K562 (cell line): ENCODE data around the gene RPP25. TPM values are rescaled to one million over a fixed set of nuclear protein-coding genes. Genes with fewer than 3 reads are reported as not detected.

Experiments
- ATAC-seq: fragments of 200-7000 bp; cut with Tn5 transposase; 3 replicates; pipeline ENCODE4 v1.9.1; 2020; ENCODE audit warnings: moderate library complexity
- BruUV-seq: library from RNA; stranded (reverse); fragments of 400-500 nt; replicated peaks from 2 replicates; lab custom pipeline; 2021; lab: Mats Ljungman, UMichigan
- CTCF ChIA-PET: fragments of 300-600 bp; formaldehyde crosslinking; extraction: SDS; loops from one replicate; lab custom pipeline; 2021; ENCODE audit warnings: low intra/inter-chr PET ratio; lab: Yijun Ruan, JAX
- POLR2A ChIA-PET: fragments of 300-600, 350-650 bp; sonication (Branson Sonifier 250); formaldehyde crosslinking; extraction: SDS; loops from one replicate; lab custom pipeline; 2021; ENCODE audit warnings: antibody characterized with exemption, inconsistent platforms; lab: Yijun Ruan, JAX
- DNase-seq, 4 experiments: peaks; one replicate each; pipeline versions ENCODE4 v3.0.0 to v3.0.0-alpha.2; 2011 to 2018; ENCODE audit warnings: low spot score in 3 of 4, mixed read lengths in 3 of 4; ENCODE audit errors: extremely low read depth in 1 of 4
- FAIRE-seq: peaks from 2 replicates; lab custom pipeline; 2011; peaks lifted over from hg19 to GRCh38; lab: Jason Lieb, UNC
- H2AFZ ChIP-seq: 2 replicates; pipeline ENCODE4 v1.6.0; 2011; ENCODE audit warnings: low read depth, low read length, control low read depth, inconsistent platforms
- H3K27ac ChIP-seq: fragments of 200-600 bp; 3 replicates; pipeline ENCODE4 v1.8.0; 2011; ENCODE audit warnings: low read depth, mild to moderate bottlenecking, control low read depth, inconsistent platforms, low read length, moderate library complexity, mixed read lengths; ENCODE audit errors: extremely low read depth
- H3K27me3 ChIP-seq, 2 experiments: fragments of 300-600 bp in 1 of 2; 2 replicates in 1 of 2; 3 replicates in 1 of 2; pipeline versions ENCODE4 v1.6.0 to v1.8.0; 2011; ENCODE audit warnings: inconsistent platforms in 2 of 2, low read length in 2 of 2, mild to moderate bottlenecking in 1 of 2, mixed read lengths in 1 of 2, moderate library complexity in 1 of 2; ENCODE audit not compliant: control insufficient read depth in 2 of 2, insufficient read depth in 2 of 2
- H3K36me3 ChIP-seq: fragments of 300-600 bp; 3 replicates; pipeline ENCODE4 v1.8.0; 2011; ENCODE audit warnings: mild to moderate bottlenecking, low read length, inconsistent platforms; ENCODE audit not compliant: control insufficient read depth, insufficient read depth
- H3K4me1 ChIP-seq, 2 experiments: fragments of 200-600 bp in 1 of 2; replicated peaks in 1 of 2; 2 replicates in 1 of 2; 3 replicates in 1 of 2; pipeline versions ENCODE4 v1.5.1 to v1.8.0; 2011; ENCODE audit warnings: inconsistent platforms in 2 of 2, low read length in 2 of 2, mild to moderate bottlenecking in 1 of 2, mixed read lengths in 1 of 2, moderate library complexity in 1 of 2; ENCODE audit not compliant: control insufficient read depth in 2 of 2, insufficient read depth in 2 of 2
- H3K4me2 ChIP-seq: 2 replicates; pipeline ENCODE4 v1.6.1; 2011; ENCODE audit warnings: low read length, control low read depth, inconsistent platforms, mixed read lengths; ENCODE audit not compliant: insufficient read depth
- H3K4me3 ChIP-seq: fragments of 200-600 bp; sonication (generic), shearing (Covaris generic); 2 replicates; pipeline ENCODE4 v1.5.1; 2016; ENCODE audit warnings: control low read depth, inconsistent platforms
- H3K79me2 ChIP-seq: fragments of 200-600 bp; 3 replicates; pipeline ENCODE4 v1.8.0; 2011; ENCODE audit warnings: low read length, inconsistent platforms; ENCODE audit not compliant: control insufficient read depth, insufficient read depth
- H3K9ac ChIP-seq, 2 experiments: 2 replicates each; pipeline versions ENCODE4 v1.6.0 to v1.6.1; 2011; ENCODE audit warnings: low read depth in 2 of 2, low read length in 2 of 2, control low read depth in 1 of 2, inconsistent platforms in 1 of 2, mild to moderate bottlenecking in 1 of 2, mixed read lengths in 1 of 2; ENCODE audit not compliant: insufficient read depth in 1 of 2
- H3K9me1 ChIP-seq: one replicate; pipeline ENCODE4 v1.6.0; 2011; ENCODE audit warnings: inconsistent platforms, mild to moderate bottlenecking, low read length, moderate library complexity; ENCODE audit not compliant: control insufficient read depth, insufficient read depth
- H3K9me3 ChIP-seq: replicated peaks from 2 replicates; pipeline ENCODE4 v1.5.1; 2011; ENCODE audit warnings: low read depth, low read length, inconsistent platforms; ENCODE audit not compliant: control insufficient read depth, insufficient read depth
- H4K20me1 ChIP-seq: replicated peaks from 2 replicates; pipeline ENCODE4 v1.6.1; 2011; ENCODE audit warnings: low read length, inconsistent platforms, mixed read lengths; ENCODE audit not compliant: control insufficient read depth, insufficient read depth
- ATF7 ChIP-seq: fragments of 450-650 bp; IDR thresholded peaks from 2 replicates; pipeline ENCODE4 v1.7.1; 2014; ENCODE audit warnings: mild to moderate bottlenecking, moderate library complexity
- BDP1 ChIP-seq: IDR thresholded peaks from 3 replicates; pipeline ENCODE4 v1.6.1; 2011; ENCODE audit not compliant: insufficient read length, insufficient read depth
- CHCHD3 ChIP-seq: fragments of 250-450 bp; sonication (Bioruptor Pico); IDR thresholded peaks from 2 replicates; pipeline ENCODE4 v2.1.2; 2022; ENCODE audit warnings: mild to moderate bottlenecking
- CXXC5 ChIP-seq: fragments of 250-450 bp; sonication (Bioruptor Pico); IDR thresholded peaks from 2 replicates; pipeline ENCODE4 v1.8.0; 2022; ENCODE audit warnings: inconsistent platforms, mild to moderate bottlenecking, moderate library complexity
- MTF1 ChIP-seq: fragments of 250-450 bp; sonication (Bioruptor Pico); IDR thresholded peaks from 2 replicates; pipeline ENCODE4 v1.9.0; 2021; ENCODE audit warnings: moderate library complexity, mild to moderate bottlenecking, inconsistent platforms, borderline replicate concordance
- NFIX ChIP-seq: fragments of 250-450 bp; sonication (Bioruptor Pico); IDR thresholded peaks from 2 replicates; pipeline ENCODE4 v1.4.0; 2020; ENCODE audit warnings: low read depth, mild to moderate bottlenecking, moderate library complexity
- RB1 ChIP-seq: fragments of 450-650 bp; IDR thresholded peaks from 2 replicates; pipeline ENCODE4 v1.6.1; 2017; ENCODE audit warnings: low read depth, mild to moderate bottlenecking
- SAP30 ChIP-seq: fragments of 200-600 bp; sonication (generic); IDR thresholded peaks from 2 replicates; pipeline ENCODE4 v1.6.1; 2012; ENCODE audit warnings: borderline replicate concordance, low read depth, mild to moderate bottlenecking, moderate library complexity, low read length, control low read depth, inconsistent platforms; ENCODE audit not compliant: insufficient read depth, poor library complexity, severe bottlenecking
- SLC30A9 ChIP-seq: fragments of 250-450 bp; sonication (Bioruptor Pico); IDR thresholded peaks from 2 replicates; pipeline ENCODE4 v1.8.0; 2022; ENCODE audit warnings: mild to moderate bottlenecking, moderate library complexity
- THAP7 ChIP-seq: fragments of 250-450 bp; sonication (Bioruptor Pico); IDR thresholded peaks from 2 replicates; pipeline ENCODE4 v1.5.0; 2021
- ZNF644 ChIP-seq: fragments of 200-800 bp; sonication (Bioruptor generic); IDR thresholded peaks from 2 replicates; pipeline ENCODE4 v1.6.1; 2016; ENCODE audit warnings: low read depth, missing genetic modification characterization, missing compliant biosample characterization
- ZNF77 ChIP-seq: fragments of 250-450 bp; sonication (Bioruptor Pico); IDR thresholded peaks from 2 replicates; pipeline ENCODE4 v1.5.0; 2020
- ZNF778 ChIP-seq: fragments of 450-650 bp; formaldehyde crosslinking; IDR thresholded peaks from 2 replicates; pipeline ENCODE4 v1.4.0; 2020; ENCODE audit warnings: mild to moderate bottlenecking, moderate library complexity
- WGBS: fragments of 100-300 bp; shearing (Covaris generic); methylation state at CpG from one replicate; pipeline ENCODE4 v1.1.6; 2016; ENCODE audit warnings: low coverage, mixed read lengths; ENCODE audit not compliant: insufficient coverage; ENCODE audit errors: missing lambda C conversion rate; 5-methylcytosine and 5-hydroxymethylcytosine counted together
- in situ Hi-C: fragments of 300-500 bp; cut with MboI; formaldehyde crosslinking; loops from 4 replicates; pipeline ENCODE4 v1.15.0; 2018; ENCODE audit warnings: inconsistent platforms, mixed read lengths
- intact Hi-C: fragments of 100-400 bp; cut with micrococcal nuclease; formaldehyde crosslinking; loops from 2 replicates; pipeline ENCODE4 v1.14.2; 2022
- polyA plus RNA-seq, 8 experiments: library from polyadenylated mRNA; depleted of rRNA in 4 of 8; stranded (reverse) in 5 of 8; unstranded in 3 of 8; fragments of >200 nt; fragmentation: Nextera tagmentation in 2 of 8; fragmentation: Illumina TruSeq in 1 of 8; extraction: Ambion mirVana in 2 of 8; extraction: Trizol in 1 of 8; gene quantifications; 2 replicates each; pipeline versions ENCODE4 v1.2.1 to v1.2.3, GENCODE V29; 2011 to 2014; ENCODE audit warnings: inconsistent platforms in 1 of 8, missing spikeins in 1 of 8
- total RNA-seq, 7 experiments: library from RNA; depleted of rRNA in 6 of 7; stranded (reverse); fragments of >200 nt in 6 of 7; fragmentation: Illumina TruSeq in 2 of 7; extraction: Trizol in 2 of 7; gene quantifications; 2 replicates each; pipeline versions ENCODE4 v1.2.1 to v1.2.3, GENCODE V29; 2011 to 2021; ENCODE audit warnings: low replicate concordance in 1 of 7
- TF ChIP-seq, protein P1 (sequence below): fragments of 450-650 bp; IDR thresholded peaks from 2 replicates; pipeline ENCODE4 v1.6.1; 2014; ENCODE audit warnings: low read depth, mild to moderate bottlenecking, moderate library complexity, borderline replicate concordance
- TF ChIP-seq, protein P2 (sequence below): sonication (generic); formaldehyde crosslinking; IDR thresholded peaks from 2 replicates; pipeline ENCODE4 v1.8.0; 2022; ENCODE audit warnings: missing genetic modification reagents, mild to moderate bottlenecking, moderate library complexity, borderline replicate concordance
- TF ChIP-seq, protein P3 (sequence below): IDR thresholded peaks from 2 replicates; pipeline ENCODE4 v1.6.1; 2014; ENCODE audit warnings: antibody characterized with exemption

The RPP25 gene
- total and polyA plus RNA-seq, 9 of the 15 experiments (the other 6 are each of a cell fraction or from before 2014, with no cell fraction given) = 1.1 to 12.3 (median 5.6) TPM

GRCh38 chr15:74955796-74956647 lies 550 bp downstream of the RPP25 start:
- H3K9me1 ChIP-seq = peaks cover 4% of the 10 kb centered on the region
- H3K9ac ChIP-seq = peak overlapping the region; percentile 66 to 91
- CTCF ChIA-PET = interaction anchor here (1.0 kb wide), 1 partner anchor 32 kb away, joined by 3 read pairs; no protein-coding TSS in a partner anchor
- peak overlapping the region; percentile 93 for H2AFZ ChIP-seq
- intact Hi-C loops = loop anchor here (2.0 to 10.0 kb wide), 3 partner anchors 33 to 581 kb away; partner anchors contain the start of gene C15orf39
- H3K9me3 ChIP-seq = no peaks in the 10 kb centered on the region
- peaks cover 7% of the 10 kb centered on the region; the same call in 1 of the 3 replicates for H3K79me2 ChIP-seq
- H3K4me3 ChIP-seq = peak overlapping the region; percentile 52
- DNase-seq (peak; percentile 67 to 88 (median 74)), FAIRE-seq (no peak), ATAC-seq (peak; percentile 73)
- H3K27ac ChIP-seq = peak overlapping the region; percentile 68
- in situ Hi-C loops = no loop called here
- peak overlapping the region; percentile 73 for H3K4me2 ChIP-seq
- H3K27me3 ChIP-seq = peaks cover 19 to 24% of the 10 kb centered on the region in 2 experiments
- H3K4me1 ChIP-seq = peaks cover 36 to 64% of the 10 kb centered on the region in 2 experiments
- WGBS = 3% methylated on average over 81 of the region's 88 CpGs
- BruUV-seq = no TSS peak
- POLR2A ChIA-PET = interaction anchor here (0.6 to 2.0 kb wide), 5 partner anchors 9 to 328 kb away, joined by 3 to 5 read pairs (median 3); partner anchors contain the start of gene PPCDC
- H3K36me3 ChIP-seq = no peaks in the 10 kb centered on the region
- peaks cover 32% of the 10 kb centered on the region for H4K20me1 ChIP-seq
- TF ChIP-seq CHCHD3 (no peak), SLC30A9 (CRISPR knock-in tag) (no peak), MTF1 (CRISPR knock-in tag) (no peak), ZNF778 (no peak), THAP7 (no peak), NFIX (CRISPR knock-in tag) (no peak), CXXC5 (CRISPR knock-in tag) (peak; percentile 98), ATF7 (peak; percentile 37), ZNF644 (no peak), BDP1 (no peak), ZNF77 (CRISPR knock-in tag) (no peak), SAP30 (peak; percentile 35), RB1 (peak; percentile 70; the same call in 1 of the 2 replicates)
- TF ChIP-seq, protein P1, sequence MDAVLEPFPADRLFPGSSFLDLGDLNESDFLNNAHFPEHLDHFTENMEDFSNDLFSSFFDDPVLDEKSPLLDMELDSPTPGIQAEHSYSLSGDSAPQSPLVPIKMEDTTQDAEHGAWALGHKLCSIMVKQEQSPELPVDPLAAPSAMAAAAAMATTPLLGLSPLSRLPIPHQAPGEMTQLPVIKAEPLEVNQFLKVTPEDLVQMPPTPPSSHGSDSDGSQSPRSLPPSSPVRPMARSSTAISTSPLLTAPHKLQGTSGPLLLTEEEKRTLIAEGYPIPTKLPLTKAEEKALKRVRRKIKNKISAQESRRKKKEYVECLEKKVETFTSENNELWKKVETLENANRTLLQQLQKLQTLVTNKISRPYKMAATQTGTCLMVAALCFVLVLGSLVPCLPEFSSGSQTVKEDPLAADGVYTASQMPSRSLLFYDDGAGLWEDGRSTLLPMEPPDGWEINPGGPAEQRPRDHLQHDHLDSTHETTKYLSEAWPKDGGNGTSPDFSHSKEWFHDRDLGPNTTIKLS = peak; percentile 92; the same call in 1 of the 2 replicates
- TF ChIP-seq, protein P2, sequence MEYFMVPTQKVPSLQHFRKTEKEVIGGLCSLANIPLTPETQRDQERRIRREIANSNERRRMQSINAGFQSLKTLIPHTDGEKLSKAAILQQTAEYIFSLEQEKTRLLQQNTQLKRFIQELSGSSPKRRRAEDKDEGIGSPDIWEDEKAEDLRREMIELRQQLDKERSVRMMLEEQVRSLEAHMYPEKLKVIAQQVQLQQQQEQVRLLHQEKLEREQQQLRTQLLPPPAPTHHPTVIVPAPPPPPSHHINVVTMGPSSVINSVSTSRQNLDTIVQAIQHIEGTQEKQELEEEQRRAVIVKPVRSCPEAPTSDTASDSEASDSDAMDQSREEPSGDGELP (CRISPR knock-in tag) = peak; percentile 92
- TF ChIP-seq, protein P3, sequence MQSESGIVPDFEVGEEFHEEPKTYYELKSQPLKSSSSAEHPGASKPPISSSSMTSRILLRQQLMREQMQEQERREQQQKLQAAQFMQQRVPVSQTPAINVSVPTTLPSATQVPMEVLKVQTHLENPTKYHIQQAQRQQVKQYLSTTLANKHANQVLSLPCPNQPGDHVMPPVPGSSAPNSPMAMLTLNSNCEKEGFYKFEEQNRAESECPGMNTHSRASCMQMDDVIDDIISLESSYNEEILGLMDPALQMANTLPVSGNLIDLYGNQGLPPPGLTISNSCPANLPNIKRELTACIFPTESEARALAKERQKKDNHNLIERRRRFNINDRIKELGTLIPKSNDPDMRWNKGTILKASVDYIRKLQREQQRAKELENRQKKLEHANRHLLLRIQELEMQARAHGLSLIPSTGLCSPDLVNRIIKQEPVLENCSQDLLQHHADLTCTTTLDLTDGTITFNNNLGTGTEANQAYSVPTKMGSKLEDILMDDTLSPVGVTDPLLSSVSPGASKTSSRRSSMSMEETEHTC = peak; percentile 96
